Right ventricle myocardium superior (tissue), 1 donor: ENCODE data around the gene PROB1. TPM values are rescaled to one million over a fixed set of nuclear protein-coding genes. Genes with fewer than 3 reads are reported as not detected.
A peak's percentile ranks its signal among the peaks of the same experiment; 100 is the strongest.
"Not testable (repeated sequence)": the region's sequence is repeated elsewhere in the genome, so short reads cannot be mapped to it uniquely, and the experiment has no call there.

Experiments
- ATAC-seq: fragments of 200-7000 bp; cut with Tn5 transposase; one replicate; pipeline ENCODE4 v1.9.1; 2020; ENCODE audit warnings: mild to moderate bottlenecking; ENCODE audit not compliant: poor library complexity
- DNase-seq: peaks from one replicate; pipeline ENCODE4 v3.0.0-alpha.2; 2020
- intact Hi-C: fragments of 100-400 bp; cut with DNase I; formaldehyde crosslinking; loops from one replicate; pipeline ENCODE4 v1.11.2; 2022
- long read RNA-seq: library from polyadenylated mRNA; unstranded; transcript quantifications from one replicate; pipeline ENCODE4 v2.0.0, GENCODE V29; 2021
- total RNA-seq: library from RNA; stranded (reverse); fragmentation: NEBNext Ultra II Directional; extraction: Animal tissue kit (Norgen Biotek cat#: 25700); gene quantifications from one replicate; pipeline ENCODE4 v1.2.1, GENCODE V29; 2021
- donor health status: DM: no; HTN: yes; CAD: no; lungs with severe emphysema.

The PROB1 gene, protein sequence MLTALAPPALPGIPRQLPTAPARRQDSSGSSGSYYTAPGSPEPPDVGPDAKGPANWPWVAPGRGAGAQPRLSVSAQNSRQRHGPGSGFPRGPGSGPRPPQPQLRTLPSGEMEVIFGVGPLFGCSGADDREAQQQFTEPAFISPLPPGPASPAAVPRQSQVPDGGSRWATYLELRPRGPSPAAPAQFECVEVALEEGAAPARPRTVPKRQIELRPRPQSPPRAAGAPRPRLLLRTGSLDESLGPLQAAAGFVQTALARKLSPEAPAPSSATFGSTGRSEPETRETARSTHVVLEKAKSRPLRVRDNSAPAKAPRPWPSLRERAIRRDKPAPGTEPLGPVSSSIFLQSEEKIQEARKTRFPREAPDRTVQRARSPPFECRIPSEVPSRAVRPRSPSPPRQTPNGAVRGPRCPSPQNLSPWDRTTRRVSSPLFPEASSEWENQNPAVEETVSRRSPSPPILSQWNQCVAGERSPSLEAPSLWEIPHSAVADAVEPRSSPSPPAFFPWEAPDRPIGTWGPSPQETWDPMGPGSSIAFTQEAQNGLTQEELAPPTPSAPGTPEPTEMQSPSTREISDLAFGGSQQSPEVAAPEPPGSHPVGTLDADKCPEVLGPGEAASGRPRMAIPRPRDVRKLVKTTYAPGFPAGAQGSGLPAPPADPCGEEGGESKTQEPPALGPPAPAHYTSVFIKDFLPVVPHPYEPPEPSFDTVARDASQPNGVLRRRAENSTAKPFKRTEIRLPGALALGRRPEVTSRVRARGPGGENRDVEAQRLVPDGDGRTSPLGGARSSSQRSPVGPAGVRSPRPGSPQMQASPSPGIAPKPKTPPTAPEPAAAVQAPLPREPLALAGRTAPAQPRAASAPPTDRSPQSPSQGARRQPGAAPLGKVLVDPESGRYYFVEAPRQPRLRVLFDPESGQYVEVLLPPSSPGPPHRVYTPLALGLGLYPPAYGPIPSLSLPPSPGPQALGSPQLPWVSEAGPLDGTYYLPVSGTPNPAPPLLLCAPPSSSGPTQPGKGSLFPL
- total RNA-seq: 50.3 TPM
- long read RNA-seq, full-length matches to known transcripts: 171 of 172 reads
- long read RNA-seq, partial matches to known transcripts: 0 of 172 reads
- long read RNA-seq, other reads (novel, unspliced or antisense): 1 of 172 reads

GRCh38 chr5:139394654-139395566 is at the start of gene PROB1:
TSS of gene PROB1 (minus strand) at chr5:139395104. CDS start at chr5:139395081, 23 bp downstream.
- ATAC-seq: peak; percentile 79
- intact Hi-C loops: no loop called here
- DNase-seq: peak; percentile 78

DNA sequence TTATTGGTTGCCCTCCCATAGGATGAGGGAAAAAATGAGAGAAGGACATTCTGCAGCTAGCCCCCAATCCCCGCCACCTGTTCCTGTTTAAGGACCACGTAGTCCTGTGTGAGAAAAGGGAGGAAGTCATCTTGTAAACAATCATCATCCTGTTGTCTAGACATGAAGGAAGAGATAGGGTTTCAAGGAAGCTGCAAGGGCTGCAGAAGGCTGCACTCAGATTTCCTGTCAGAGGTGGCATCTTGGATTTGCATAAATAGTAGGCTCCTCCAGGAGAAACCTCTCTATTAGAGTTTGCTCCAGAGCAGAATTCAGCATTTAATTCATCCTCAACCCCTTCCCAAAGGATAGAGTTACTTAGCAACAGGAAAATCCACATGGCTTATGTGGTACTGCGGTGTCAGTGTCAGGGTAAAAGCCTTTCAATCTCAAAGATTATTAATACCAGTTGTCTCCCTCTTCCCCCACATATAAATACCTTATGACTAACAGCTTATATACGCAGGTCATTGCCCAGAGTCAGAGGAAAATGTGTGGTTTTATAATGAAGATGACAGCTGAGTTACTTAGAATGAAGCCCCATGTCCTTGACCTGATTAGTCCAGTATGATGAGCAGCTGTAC is 49.0 kb upstream of the PROB1 start:
- DNase-seq: no peak
- ATAC-seq: no peak
- intact Hi-C loops: no loop called here

- DNase-seq, intact Hi-C loops, ATAC-seq: not testable (repeated sequence)
Observed at GRCh38 chr5:139440416-139440815, 45.5 kb upstream of the PROB1 start.

GRCh38 chr5:139439013-139439903 is 44.4 kb upstream of the PROB1 start, which contains the start of gene DNAJC18:
TSS of gene DNAJC18 (minus strand) at chr5:139439525. CDS start at chr5:139439445, 80 bp downstream.
- intact Hi-C loops: no loop called here
- peak; percentile 99 for ATAC-seq
- DNase-seq: peak; percentile 98

- DNase-seq (no peak), ATAC-seq (no peak)
- intact Hi-C loops: no loop called here
Observed at GRCh38 chr5:139438707-139439012, 43.8 kb upstream of the PROB1 start.

DNA sequence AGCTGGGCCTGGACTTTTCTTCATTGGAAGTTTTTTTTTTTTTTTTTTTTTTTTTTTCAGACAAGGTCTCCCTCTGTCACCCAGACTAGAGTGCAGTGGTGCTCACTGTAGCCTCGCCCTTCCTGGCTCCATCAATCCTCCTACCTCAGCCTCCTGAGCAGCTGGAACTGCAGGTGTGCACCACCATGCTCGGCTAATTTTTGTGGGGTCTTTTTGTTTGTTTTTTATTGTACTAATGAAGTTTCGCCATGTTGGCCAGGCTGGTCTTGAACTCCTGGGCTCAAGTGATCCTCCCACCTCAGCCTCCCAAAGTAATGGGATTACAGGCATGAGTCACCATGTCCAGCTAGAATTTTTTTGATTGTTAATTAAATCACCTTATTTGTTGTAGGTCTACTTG is 40.8 kb upstream of the PROB1 start:
- ATAC-seq: no peak
- no peak for DNase-seq
- intact Hi-C loops: no loop called here

DNA sequence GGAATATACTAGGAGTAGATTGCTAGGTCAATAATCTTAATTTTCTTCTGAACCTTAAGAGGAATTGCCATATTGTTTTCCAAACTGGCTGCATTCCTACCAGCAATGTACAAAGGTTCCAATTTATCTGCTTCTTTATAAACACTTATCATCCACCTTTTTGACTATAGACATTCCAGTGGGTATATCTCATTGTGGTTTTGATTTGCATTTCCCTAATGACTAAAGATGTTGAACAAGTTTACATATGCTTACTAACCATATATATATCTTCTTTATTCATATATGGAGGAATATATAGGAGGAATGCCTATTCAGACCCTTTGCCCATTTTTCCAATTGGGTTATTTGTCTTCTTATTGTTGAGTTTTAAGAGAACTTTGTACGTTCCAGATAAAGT is 36.8 kb upstream of the PROB1 start:
- ATAC-seq (no peak), DNase-seq (no peak)
- intact Hi-C loops: loop anchor here (1.0 kb wide), 1 partner anchor 10 kb away; no protein-coding TSS in a partner anchor

DNA sequence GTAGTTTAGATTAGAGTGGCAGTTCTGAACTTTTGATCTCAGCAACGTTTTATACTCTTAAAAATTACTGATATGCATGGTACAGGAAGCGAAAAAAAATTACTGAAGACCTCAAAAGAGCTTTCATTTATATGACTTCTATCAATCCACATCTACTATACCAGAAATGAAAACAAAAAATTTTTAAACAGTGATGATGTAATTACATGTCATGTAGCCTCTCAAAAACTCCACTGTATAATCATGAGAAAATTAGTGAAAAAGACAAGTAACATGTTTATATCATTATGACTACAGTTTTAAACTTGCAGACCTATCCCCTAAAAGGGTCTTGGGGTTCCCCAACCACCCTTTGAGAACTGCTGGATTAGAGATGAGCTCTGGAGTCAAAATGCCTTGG is 35.1 kb upstream of the PROB1 start:
- no peak for ATAC-seq
- intact Hi-C loops: no loop called here

DNA sequence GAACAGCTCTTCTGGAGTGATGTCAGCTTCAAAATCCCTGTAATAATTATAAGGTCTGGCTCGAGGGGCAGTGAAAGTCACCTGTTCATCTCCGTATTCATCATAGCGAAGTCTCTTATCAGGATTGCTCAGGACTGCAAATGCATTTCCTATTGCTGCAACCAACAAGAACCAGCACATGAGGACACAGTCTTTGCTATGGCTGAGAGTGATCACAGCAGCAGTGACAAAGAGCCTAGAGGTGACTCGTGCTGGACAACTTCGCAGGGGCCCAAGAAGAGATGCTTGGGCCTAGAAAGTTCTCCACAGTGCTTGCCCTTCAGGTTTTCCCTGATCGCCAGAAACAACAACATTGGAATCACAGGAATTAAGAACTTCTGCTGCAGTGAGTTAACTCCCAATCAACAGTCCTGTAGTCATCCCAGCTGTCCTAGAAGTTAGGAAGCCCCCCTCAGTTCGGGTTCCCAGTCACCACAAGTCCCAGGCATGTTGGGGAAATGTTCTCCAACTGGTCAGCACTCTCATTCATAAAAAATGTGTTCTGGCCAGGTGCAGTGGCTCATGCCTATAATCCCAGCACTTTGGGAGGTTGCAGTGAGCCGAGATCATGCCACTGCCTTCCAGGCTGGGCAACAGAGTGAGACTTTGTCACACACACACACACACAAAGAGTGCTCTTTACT is 31.4 kb upstream of the PROB1 start:
- DNase-seq (no peak), ATAC-seq (no peak)
- intact Hi-C loops: loop anchor here (10.0 kb wide), 1 partner anchor 198 kb away; no protein-coding TSS in a partner anchor

More for the DNA sequence above, 35.1 kb upstream of the PROB1 start:
- no peak for DNase-seq

DNA sequence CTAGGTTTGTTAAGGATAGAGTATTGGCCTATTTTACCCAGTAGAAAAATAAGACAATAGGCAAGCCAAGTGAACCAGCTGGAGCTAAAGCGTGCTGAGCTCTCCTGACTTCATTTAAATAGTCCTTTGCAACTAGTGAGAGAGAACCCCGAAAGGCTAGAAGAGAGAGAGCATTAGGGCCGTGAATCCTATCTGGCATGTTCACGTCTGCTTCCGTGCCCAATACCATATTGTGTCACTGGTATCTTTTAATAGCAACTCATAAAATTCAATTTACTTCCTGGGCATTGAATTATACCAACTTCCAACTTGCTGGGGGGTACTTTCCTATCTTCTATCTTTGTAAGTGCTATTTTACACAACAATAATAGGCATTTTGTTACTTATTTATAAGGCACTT is 30.6 kb upstream of the PROB1 start:
- DNase-seq: no peak
- ATAC-seq: no peak
- intact Hi-C loops: loop anchor here (2.0 to 10.0 kb wide), 2 partner anchors 89 to 199 kb away; no protein-coding TSS in a partner anchor

DNA sequence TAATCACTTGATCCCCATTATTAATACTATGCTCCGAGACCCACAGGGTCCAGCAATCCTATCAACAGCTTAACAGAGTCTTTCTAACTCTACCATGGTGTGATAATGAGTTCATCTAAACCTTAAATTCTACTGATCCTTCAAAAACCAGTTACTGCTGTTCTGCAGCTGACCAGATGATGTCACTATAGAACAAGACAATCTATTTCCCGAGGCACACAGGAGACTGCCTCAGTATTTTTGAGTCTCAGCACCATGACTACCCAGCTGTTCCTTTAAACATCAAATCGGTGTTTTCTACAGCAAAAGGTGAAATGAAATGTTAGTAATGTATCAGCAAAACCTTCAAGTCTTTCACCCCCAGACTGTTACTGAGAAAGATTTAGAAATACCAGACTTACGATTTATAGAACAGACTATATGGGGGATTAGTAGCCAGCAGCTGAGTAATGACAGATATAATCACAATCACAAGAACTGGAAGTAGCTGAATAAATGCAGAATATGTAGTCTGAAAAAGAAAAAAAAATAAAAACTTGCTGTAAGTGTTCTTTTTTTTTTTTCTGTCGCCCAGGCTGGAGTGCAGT is 27.5 kb upstream of the PROB1 start:
- no peak for DNase-seq
- intact Hi-C loops: loop anchor here (10.0 kb wide), 1 partner anchor 202 kb away; no protein-coding TSS in a partner anchor
- ATAC-seq: peak; percentile 21

GRCh38 chr5:139419226-139420192 is 24.6 kb upstream of the PROB1 start:
- ATAC-seq (peak; percentile 35), DNase-seq (no peak)
- intact Hi-C loops: loop anchor here (10.0 kb wide), 2 partner anchors 125 to 205 kb away; partner anchors contain the start of gene MATR3

GRCh38 chr5:139418793-139419192 is 23.9 kb upstream of the PROB1 start:
- intact Hi-C loops: loop anchor here (10.0 kb wide), 1 partner anchor 124 kb away; the partner anchor contains the start of gene MATR3
- DNase-seq (no peak), ATAC-seq (peak; percentile 63)

- intact Hi-C loops: loop anchor here (10.0 kb wide), 1 partner anchor 122 kb away; the partner anchor contains the start of gene MATR3
- DNase-seq (peak; percentile 51), ATAC-seq (peak; percentile 68)
Observed at GRCh38 chr5:139417214-139417613, 22.3 kb upstream of the PROB1 start.
